C4-2B (cell line): ENCODE data around the gene FAM222B.

Experiments used
- CTCF ChIP-seq: fragments of 450-650 bp; conservative IDR thresholded peaks from 2 replicates; pipeline ENCODE4 v1.5.1; 2017; ENCODE audit warnings: mild to moderate bottlenecking
- ZFX ChIP-seq: fragments of 450-650 bp; IDR thresholded peaks from 2 replicates; pipeline ENCODE4 v1.6.1; 2017

GRCh38 chr17:28863953-28864352, 21.4 kb upstream of the FAM222B start:
- TF ChIP-seq CTCF (no peak), ZFX (no peak)
